HG03565 (cell line): ENCODE results near the gene IFNGR2.
A peak's percentile ranks its signal among the peaks of the same experiment; 100 is the strongest.
"Not testable (repeated sequence)": the region's sequence is repeated elsewhere in the genome, so short reads cannot be mapped to it uniquely, and the experiment has no call there.

Experiments used
- ATAC-seq: cut with Tn5 transposase; IDR thresholded peaks from one replicate; pipeline ENCODE4 v1.9.1; 2021; ENCODE audit warnings: mild to moderate bottlenecking, moderate library complexity; ENCODE audit not compliant: unreplicated experiment

Gene IFNGR2

GRCh38 chr21:33433425-33434114, 30.4 kb downstream of the IFNGR2 start:
- no peak for ATAC-seq

GRCh38 chr21:33434770-33435360, 31.7 kb downstream of the IFNGR2 start:
- ATAC-seq = peak; percentile 88

- no peak for ATAC-seq
Observed at GRCh38 chr21:33437140-33437539, 33.9 kb downstream of the IFNGR2 start.

GRCh38 chr21:33441489-33442477, 38.6 kb downstream of the IFNGR2 start:
- ATAC-seq = peak; percentile 43

- no peak for ATAC-seq
Observed at GRCh38 chr21:33443194-33443593, 40.0 kb downstream of the IFNGR2 start.

- no peak for ATAC-seq
Observed at GRCh38 chr21:33444499-33444898, 41.3 kb downstream of the IFNGR2 start.

- ATAC-seq = not testable (repeated sequence)
Observed at GRCh38 chr21:33446620-33447019, 43.4 kb downstream of the IFNGR2 start.

GRCh38 chr21:33449616-33450015, 46.4 kb downstream of the IFNGR2 start:
- no peak for ATAC-seq

GRCh38 chr21:33451634-33452071, 48.4 kb downstream of the IFNGR2 start:
- no peak for ATAC-seq

- ATAC-seq = no peak
Observed at GRCh38 chr21:33452362-33452761, 49.1 kb downstream of the IFNGR2 start.

- no peak for ATAC-seq
Observed at GRCh38 chr21:33455686-33456446, 52.7 kb downstream of the IFNGR2 start.

GRCh38 chr21:33458861-33459260, 55.6 kb downstream of the IFNGR2 start:
- no peak for ATAC-seq

GRCh38 chr21:33461538-33462250, 58.5 kb downstream of the IFNGR2 start:
- no peak for ATAC-seq

- not testable (repeated sequence) for ATAC-seq
Observed at GRCh38 chr21:33469183-33469582, 66.0 kb downstream of the IFNGR2 start.

- ATAC-seq = no peak
Observed at GRCh38 chr21:33470701-33471100, 67.5 kb downstream of the IFNGR2 start.

GRCh38 chr21:33473344-33473743, 70.1 kb downstream of the IFNGR2 start:
- ATAC-seq = no peak

- ATAC-seq = no peak
Observed at GRCh38 chr21:33477066-33477465, 73.9 kb downstream of the IFNGR2 start.

GRCh38 chr21:33478182-33478581, 75.0 kb downstream of the IFNGR2 start:
- no peak for ATAC-seq

- ATAC-seq = no peak
Observed at GRCh38 chr21:33478935-33479678, 75.9 kb downstream of the IFNGR2 start.
